Activated effector memory CD4-positive, alpha-beta T cell treated with Interleukin-2 at 50 U/mL for 16 hours (primary cell): ENCODE results near the gene PASD1.
"Not testable (repeated sequence)": the region's sequence is repeated elsewhere in the genome, so short reads cannot be mapped to it uniquely, and the experiment has no call there.

Experiments used
- DNase-seq: peaks from one replicate; pipeline ENCODE4 v3.0.0-alpha.2; 2020

The PASD1 gene, protein sequence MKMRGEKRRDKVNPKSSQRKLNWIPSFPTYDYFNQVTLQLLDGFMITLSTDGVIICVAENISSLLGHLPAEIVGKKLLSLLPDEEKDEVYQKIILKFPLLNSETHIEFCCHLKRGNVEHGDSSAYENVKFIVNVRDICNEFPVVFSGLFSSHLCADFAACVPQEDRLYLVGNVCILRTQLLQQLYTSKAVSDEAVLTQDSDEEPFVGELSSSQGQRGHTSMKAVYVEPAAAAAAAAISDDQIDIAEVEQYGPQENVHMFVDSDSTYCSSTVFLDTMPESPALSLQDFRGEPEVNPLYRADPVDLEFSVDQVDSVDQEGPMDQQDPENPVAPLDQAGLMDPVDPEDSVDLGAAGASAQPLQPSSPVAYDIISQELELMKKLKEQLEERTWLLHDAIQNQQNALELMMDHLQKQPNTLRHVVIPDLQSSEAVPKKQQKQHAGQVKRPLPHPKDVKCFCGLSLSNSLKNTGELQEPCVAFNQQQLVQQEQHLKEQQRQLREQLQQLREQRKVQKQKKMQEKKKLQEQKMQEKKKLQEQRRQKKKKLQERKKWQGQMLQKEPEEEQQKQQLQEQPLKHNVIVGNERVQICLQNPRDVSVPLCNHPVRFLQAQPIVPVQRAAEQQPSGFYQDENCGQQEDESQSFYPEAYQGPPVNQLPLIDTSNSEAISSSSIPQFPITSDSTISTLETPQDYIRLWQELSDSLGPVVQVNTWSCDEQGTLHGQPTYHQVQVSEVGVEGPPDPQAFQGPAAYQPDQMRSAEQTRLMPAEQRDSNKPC

DNA sequence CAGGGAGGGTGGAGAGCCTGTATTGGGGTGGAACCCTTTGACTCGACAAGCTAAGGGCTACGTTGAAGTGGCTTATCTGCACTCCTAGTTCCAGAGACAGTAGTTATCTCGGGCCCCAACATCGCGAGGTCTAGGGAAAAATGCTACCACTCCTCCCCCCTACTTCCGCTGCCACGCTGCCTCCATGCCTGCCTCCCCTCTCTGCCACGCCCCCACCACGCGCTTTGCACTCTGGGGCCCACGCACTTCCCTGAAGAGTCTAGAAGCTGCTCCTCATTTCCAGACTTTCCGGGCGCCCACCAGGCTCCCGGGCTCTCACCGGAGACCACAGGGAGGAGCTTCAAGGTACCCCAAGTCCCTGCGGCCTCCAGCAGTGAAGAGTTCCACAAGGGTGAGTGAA is at the start of gene PASD1:
Gene PASD1 (plus strand): TSS at position 227 of the 400 bp plus-strand sequence. CDS start 37,879 bp downstream, outside the sequence.
- no peak for DNase-seq

DNA sequence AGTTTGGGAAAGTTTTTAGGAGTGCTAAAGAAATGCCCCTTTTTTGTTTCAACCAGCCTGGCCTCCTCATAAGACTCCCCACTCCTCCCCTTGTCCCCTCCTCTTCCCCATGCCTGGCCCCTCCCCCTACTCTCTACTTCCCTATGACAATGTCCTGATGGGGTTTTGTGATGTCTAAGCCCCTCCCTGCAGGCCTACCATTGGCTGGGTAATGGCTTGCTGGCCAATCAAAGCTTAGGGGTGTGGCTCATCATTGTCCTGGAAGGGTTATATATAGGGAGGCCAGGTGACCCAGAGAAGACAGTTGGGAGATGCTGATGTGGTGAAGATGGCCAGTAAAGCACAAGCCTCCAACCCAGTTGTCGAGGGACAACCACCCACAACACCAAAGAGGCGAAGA is 48.2 kb upstream of the PASD1 start:
- DNase-seq: no peak

DNA sequence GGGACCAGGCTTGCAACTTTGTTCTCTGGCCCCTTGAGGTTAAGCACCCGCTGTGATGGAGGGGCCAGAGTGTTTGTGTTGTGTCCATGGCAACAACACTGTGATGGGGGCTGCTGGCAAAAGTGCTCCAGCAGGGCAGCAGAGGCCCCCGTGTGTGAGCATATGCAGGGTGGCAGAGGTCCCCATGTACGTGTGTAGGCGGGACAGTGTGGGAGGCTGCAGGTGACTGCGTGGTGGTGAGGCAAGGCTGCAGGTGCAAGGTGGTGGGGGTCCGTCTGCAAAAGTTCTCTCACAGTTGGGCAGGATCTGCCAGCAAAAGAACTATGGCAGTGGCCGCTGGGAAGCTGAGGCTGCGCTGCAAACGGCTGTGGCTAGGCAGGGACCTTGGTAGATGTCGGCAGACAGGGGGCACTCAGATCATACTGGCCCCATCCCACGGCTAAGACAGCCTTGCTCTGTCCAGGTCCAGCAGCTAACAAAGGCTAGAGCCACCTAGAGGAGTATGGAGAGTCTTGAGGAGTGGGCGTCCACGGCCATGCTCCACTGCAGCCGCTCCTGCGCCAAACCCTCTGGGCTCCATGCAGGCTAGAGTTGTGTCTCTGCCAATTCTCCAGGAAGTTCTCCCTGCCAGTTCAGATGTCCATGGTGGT is 46.8 kb upstream of the PASD1 start:
- DNase-seq: no peak

DNA sequence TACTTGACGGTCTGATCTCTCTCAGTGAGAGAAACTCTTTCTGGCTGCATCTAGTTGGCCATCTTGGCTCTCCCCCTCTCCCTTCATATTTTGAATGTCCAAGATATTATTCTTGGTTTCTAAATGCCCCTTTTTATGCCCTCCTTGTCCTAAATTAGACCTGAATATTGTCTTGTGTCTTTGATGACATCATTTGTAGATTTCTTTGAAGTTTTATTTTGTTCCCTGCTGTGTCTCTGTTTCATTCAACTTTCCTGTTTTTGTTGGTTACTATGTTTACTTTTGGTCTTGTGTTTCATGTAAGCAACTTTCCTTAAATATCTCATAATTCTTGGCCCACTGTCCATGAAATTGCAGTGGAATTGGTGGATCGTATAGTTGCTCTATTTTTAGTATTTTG is 46.1 kb upstream of the PASD1 start:
- DNase-seq: no peak

DNA sequence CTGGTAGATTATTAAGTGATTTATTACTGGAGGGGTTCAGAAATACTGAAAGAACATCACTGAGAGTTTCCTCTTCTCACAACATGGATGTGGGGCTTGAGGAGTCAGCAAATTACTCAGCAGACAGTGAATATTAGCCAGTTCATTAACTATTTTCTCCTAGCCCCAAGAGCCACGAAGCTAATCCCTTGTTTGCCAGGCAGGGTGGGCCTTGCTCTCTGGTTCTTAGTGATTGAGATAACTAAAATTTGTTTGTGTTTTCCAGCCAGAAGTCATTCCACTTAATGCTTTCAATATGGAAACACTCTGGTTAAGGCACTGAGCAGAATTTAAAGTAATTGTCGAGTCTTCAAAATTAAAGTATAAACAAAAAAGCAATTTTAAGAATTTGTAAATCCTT is 40.1 kb upstream of the PASD1 start:
- DNase-seq: no peak

DNA sequence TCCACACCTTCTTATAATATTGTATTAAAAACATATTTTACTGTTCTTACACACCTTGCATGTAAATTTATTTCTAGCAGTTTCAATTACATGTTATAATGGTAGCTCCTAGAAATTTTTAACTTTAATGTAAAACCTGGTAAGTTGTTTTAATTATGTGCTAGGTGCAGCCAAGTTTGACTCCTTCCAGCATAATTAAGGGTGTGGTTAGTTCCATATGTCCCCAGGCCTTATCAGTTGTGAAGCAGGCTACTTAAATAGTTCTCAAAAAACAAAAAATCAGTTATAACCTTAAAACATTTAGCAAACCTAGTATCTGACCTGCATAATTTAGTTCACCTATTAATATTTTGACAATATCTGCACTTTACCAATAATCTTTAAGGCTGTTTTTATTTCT is 26.9 kb upstream of the PASD1 start:
- no peak for DNase-seq

DNA sequence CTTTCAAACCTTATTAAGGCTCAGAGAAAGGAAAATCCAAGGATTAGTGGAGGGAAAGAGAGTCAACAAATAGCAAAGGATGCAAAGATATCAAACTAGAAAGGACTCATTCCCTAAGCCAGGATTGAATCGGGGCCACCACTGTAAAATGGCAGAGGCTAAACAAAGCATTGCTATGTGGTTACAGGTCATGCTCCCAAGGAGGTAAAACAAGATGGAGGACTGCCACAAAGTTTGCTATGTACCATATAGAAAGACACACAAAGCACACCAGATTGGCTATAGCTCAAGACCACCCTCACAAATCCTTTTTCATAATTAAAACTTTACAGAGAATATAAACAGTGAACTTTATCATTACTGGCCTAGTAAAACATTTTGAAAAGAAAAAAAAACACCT is 25.9 kb upstream of the PASD1 start:
- no peak for DNase-seq

DNA sequence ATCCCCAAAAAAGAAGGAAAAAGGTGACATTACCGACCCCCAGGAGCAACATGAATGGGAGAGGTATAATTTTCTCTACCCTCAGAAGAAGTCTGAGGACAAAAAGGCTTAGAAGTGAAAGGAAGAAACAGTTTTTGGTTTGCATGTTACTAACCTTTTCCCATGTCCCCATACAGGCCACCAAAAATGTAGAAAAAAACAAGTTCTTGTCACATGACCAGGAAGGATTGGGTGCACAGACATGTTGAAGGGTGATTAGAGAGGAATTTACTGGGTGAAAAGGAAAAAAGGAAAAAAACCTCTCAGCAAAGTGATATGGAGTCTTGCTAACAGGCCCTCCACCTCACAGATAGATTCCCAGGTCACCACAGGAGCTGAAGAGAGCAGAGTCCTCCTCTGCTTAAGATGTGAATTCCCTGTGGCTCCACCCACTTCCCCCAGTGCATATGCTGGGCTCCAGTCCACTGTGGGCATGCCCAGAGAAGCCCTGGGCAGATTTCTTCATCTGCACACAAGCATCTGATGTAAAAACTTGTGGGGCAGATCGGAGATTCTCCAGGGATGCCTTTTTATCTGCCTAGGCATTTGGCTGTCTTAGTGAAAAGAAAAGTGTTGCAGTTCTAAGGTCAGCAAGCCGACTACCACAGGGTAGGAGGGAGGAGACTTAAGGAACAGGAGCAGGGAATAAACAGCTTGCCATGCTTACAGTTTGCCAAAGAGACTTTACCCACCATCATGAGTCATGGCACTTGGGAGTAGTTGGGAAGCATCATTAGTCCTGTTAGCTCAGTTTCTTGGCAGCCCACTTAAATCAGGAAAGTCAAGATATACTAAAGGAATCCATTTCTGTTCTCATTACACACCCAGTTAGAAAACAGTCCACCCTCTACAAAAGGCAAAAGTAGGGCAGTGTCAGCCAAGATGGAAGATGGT is 25.0 kb upstream of the PASD1 start:
- no peak for DNase-seq

DNA sequence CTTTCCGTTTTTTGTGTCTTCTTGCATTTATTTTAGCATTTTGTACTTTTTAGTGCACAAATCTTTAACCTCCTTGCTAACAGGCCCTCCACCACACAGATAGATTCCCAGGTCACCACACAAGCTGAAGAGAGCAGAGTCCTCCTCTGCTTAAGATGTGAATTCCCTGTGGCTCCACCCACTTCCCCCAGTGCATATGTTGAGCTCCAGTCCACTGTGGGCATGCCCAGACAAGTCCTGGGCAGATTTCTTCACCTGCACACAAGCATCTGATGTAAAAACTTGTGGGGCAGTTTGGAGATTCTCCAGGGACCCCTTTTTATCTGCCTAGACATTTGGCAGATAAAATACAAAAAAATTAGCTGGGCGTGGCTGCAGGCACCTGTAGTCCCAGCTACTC is 19.8 kb upstream of the PASD1 start:
- no peak for DNase-seq

DNA sequence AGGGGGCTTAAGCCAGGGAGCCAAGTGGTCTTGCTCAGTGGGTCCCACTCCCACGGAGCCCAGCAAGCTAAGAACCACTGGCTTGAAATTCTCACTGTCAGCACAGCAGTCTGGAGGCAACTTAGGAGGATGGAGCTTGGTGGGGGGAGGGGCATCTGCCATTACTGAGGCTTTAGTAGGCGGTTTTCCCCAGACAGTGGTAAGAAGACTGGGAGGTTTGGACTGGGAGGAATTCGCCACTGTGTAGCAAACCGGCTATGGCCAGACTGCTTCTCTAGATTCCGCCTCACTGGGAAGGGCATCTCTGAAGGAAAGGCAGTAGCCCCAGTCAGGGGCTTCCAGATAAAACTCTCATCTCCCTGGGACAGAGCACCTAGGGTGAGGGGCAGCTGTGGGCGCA is 17.2 kb upstream of the PASD1 start:
- not testable (repeated sequence) for DNase-seq

DNA sequence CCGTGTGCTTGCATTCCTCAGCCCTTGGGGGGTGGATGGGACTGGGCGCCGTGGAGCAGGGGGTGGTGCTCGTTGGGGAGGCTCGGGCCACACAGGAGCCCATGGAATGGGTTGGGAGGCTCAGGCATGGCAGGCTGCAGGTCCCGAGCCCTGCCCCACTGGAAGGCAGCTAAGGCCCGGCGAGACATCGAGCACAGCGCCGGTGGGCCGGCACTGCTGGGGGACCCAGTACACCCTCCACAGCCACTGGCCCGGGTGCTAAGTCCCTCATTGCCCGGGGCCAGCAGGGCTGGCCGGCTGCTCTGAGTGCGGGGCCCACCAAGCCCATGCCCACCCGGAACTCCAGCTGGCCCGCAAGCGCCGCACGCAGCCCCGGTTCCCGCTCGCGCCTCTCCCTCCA is 12.3 kb upstream of the PASD1 start:
- not testable (repeated sequence) for DNase-seq

DNA sequence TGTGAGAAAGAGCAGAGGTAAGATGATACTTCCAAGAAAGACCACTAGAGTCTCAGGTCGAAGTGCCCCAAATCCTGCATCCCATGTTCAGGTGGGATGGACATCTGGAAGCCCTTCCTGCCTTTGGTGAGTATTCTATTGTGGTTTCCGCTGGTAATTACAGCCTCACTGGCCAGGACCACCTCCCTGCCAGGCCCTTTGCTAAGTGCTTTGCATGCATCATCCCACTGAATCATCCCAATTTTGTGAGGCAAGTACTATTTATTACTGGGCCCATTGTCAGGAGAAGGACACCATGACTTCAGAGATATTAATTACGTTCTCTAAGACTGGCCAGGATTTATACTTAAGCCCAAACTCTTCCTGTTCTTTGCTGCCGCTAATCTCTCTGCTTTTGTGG is 10.7 kb upstream of the PASD1 start:
- DNase-seq: no peak

DNA sequence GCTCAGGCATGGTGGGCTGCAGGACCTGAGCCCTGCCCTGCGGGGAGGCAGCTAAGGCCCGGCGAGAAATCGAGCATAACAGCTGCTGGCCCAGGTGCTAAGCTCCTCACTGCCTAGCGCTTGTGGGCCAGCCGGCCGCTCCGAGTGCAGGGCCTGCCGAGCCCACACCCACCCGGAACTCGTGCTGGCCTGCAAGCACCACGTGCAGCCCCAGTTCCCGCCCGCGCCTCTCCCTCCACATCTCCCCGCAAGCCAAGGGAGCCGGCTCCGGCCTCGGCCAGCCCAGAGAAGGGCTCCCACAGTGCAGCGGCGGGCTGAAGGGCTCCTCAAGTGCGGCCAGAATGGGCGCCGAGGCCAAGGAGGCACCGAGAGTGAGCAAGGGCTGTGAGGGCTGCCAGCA is 8.2 kb upstream of the PASD1 start:
- DNase-seq: not testable (repeated sequence)

DNA sequence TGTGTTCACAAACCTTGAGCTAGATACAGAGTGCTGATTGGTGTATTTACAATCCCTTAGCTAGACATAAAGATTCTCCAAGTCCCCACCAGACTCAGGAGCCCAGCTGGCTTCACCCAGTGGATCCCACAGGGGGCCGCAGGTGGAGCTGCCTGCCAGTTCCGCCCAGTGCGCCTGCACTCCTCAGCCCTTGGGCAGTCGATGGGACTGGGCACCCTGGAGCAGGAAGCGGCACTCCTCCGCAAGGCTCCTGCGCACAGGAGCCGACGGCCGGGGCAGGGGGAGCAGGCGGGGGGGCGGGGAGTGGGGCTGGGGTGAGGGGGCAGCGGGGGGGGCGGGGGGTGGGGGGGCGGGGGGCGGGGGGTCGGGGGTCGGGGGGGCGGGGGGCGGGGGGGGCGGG is 990 bp upstream of the PASD1 start:
- not testable (repeated sequence) for DNase-seq

DNA sequence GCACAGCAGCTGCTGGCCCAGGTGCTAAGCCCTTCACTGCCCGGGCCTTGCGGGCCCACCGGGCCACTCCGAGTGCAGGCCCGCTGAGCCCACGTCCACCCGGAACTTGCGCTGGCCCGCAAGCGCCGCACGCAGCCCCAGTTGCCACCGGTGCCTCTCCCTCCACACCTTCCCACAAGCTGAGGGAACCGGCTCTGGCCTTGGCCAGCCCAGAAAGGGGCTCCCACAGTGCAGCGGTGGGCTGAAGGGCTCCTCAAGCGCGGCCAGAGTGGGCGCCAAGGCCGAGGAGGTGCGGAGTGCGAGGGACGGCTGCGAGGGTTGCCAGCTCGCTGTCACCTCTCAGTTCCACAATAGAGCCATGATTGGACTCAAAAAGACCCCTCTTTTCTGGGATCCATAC is 472 bp upstream of the PASD1 start:
- not testable (repeated sequence) for DNase-seq

DNA sequence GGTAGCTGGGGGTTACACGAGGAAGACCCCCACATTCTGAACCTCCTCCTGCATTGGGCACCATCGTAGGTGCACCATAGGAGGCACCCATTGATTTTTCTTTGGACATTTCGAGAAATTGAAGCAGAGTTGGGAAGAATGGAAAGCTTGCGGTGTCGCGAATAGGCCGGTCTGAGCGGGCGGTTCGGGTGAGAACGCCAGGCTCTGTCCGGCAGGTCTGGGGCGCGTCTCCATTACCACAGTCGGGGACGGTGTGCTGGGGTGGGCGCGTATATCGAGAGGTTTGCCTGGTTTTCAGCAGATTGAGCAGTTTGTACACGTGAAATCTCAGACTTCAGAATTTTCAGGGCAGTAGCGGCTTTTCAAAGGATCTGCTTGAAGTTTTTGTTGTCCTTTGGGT is 560 bp downstream of the PASD1 start:
- DNase-seq: no peak

DNA sequence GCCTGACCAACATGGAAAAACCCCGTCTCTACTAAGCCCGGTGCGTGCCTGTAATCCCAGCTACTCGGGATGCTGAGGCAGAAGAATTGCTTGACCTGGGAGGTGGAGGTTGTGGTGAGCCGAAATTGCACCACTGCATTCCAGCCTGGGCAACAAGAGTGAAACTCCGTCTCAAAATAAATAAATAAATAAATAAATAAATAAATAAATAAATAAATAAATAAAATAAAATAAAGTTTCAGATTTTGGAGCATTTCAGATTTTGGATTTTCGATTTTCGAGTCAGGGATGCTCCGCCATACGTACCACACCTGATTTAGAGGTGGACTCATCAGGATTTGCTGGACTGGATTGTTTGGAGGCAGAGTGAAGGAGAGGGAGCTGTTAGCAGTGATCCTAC is 3.4 kb downstream of the PASD1 start:
- not testable (repeated sequence) for DNase-seq

DNA sequence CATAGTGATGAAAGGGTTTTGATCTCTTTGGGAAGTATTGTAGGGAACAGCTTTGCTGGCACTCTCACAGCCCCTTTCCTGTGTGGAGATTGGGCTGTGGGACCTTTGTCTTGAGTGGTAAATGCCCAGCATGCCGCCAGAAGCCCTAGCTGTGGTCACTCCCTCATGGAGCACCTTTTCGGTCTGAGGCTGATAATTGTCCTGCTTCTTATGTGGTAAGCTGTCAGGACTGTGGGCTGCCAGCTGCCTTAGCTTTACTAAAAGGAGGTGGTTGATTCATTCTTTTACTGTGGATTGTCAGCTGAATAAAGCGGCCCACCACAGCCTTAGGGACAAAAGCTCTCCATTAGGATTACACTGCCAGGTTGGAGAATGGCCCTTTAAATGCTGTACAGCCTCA is 7.1 kb downstream of the PASD1 start:
- DNase-seq: no peak

DNA sequence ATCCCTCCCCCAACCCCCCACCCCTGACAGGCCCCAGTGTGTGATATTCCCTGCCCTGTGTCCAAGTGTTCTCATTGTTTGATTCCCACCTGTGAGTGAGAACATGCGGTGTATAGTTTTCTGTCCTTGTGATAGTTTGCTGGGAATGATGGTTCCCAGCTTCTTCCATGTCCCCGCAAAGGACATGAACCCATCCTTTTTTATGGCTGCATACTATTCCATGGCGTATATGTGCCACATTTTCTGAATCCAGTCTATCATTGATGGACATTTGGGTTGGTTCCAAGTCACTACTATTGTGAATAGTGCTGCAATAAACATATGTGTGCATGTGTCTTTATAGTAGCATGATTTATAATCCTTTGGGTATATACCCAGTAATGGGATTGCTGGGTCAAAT is 29.9 kb downstream of the PASD1 start:
- DNase-seq: not testable (repeated sequence)

DNA sequence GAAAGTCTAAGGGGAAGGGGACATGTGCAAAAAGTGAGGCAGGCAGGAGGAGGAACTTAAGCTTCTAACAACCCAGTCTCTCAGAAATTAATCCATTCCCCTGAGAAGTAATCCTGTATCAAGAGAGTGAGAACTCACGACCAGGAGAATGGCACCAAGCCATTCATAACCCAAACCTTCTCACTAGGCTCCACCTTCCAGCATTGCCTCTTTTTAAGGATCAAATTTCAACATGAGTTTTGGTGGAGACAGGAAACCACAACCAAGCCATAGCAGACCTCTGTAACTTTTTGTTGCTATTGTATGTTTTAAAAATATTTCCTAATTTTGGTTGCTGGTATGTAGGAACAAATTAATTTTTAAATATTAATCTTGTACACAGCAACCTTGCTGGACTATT is 32.8 kb downstream of the PASD1 start:
- no peak for DNase-seq

DNA sequence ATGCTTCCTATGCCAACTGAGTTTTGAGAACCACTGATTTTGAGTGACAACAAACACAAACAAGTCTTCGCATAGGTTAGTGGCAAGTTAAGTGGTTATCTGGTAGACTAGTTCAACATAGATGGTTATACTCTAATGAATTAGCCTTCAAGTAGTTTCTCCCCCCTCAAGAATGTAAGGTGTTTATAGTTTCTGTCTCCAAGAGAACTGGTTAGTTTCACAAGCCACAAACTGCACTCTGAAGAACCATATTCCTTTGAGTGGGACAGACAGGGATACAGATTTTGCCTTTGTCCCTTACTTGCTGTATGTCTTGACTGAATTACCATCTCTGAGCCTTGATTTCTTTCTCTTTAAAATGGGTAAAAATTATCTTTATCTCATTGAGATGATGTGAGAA is 41.5 kb downstream of the PASD1 start:
- DNase-seq: no peak

DNA sequence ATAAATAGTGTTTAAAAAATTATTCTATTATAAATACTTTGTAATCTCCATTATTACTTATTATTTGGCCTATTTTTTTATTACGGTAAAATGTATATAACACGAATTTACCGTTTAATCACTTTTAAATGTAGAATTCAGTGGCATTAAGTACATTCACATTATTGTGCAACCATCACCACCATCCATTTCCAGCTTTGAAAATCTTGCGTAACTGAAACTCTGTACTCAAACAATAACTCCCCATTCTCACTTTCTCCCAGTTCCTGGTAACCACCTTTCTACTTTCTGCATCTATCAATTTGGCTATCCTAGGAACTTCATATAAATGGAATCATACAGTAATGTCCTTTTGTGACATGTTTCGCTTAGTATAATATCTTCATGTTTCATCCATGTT is 45.7 kb downstream of the PASD1 start:
- DNase-seq: no peak

DNA sequence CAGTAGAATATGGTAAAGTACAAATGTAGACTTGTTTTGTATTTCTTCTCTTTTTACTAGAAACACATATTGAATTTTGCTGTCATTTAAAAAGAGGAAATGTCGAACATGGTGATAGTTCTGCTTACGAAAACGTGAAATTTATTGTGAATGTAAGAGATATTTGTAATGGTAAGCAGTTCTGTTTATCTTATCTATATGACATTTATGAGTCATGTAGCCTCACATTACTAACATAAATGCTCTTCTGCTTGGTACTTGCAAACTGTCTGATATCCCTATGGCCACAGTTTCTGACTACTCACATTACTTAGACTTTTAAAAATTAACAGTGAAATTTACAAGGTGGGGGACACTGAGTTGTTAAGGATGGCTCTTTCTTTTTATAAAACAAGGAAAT is 57.9 kb downstream of the PASD1 start:
- DNase-seq: no peak
